Activated CD4-positive, alpha-beta T cell treated with anti-CD3 and anti-CD28 coated beads for 36 hours (primary cell): ENCODE data around the gene YWHAE. TPM values are rescaled to one million over a fixed set of nuclear protein-coding genes. Genes with fewer than 3 reads are reported as not detected.
A peak's percentile ranks its signal among the peaks of the same experiment; 100 is the strongest.
"Not testable (repeated sequence)": the region's sequence is repeated elsewhere in the genome, so short reads cannot be mapped to it uniquely, and the experiment has no call there.

Source experiments
- ATAC-seq: fragments of 200-7000 bp; cut with Tn5 transposase; one replicate; pipeline ENCODE4 v1.10.0; 2021; ENCODE audit warnings: mild to moderate bottlenecking, moderate library complexity
- CTCF ChIA-PET: fragments of 350-600 bp; sonication (Branson Sonifier 250); formaldehyde crosslinking; loops from one replicate; lab custom pipeline; 2021; ENCODE audit warnings: antibody characterized with exemption; lab: Charles Lee
- POLR2A ChIA-PET: fragments of 350-600 bp; sonication (Branson Sonifier 250); formaldehyde crosslinking; loops from one replicate; lab custom pipeline; 2021; ENCODE audit warnings: antibody characterized with exemption, inconsistent platforms; lab: Charles Lee
- DNase-seq: peaks from one replicate; pipeline ENCODE4 v3.0.0-alpha.2; 2020
- H3K27ac Mint-ChIP-seq: one replicate; pipeline ENCODE4 v1.8.0; 2021; ENCODE audit warnings: mixed read lengths
- H3K27me3 Mint-ChIP-seq: one replicate; pipeline ENCODE4 v1.8.0; 2021; ENCODE audit warnings: mixed read lengths
- H3K36me3 Mint-ChIP-seq: one replicate; pipeline ENCODE4 v1.8.0; 2021; ENCODE audit warnings: low read depth, mixed read lengths
- H3K4me1 Mint-ChIP-seq: one replicate; pipeline ENCODE4 v1.8.0; 2021; ENCODE audit warnings: mixed read lengths
- H3K4me3 Mint-ChIP-seq: one replicate; pipeline ENCODE4 v1.8.0; 2021; ENCODE audit warnings: mild to moderate bottlenecking, moderate library complexity, mixed read lengths
- H3K9me3 Mint-ChIP-seq: one replicate; pipeline ENCODE4 v1.8.0; 2021; ENCODE audit warnings: low read depth, mixed read lengths
- intact Hi-C, 2 experiments: fragments of 100-400 bp; cut with DNase I in 1 of 2; cut with micrococcal nuclease in 1 of 2; formaldehyde crosslinking; loops; one replicate each; pipeline versions ENCODE4 v1.14.2 to v1.15.1; 2022 to 2024; cut with DNase I, micrococcal nuclease
- total RNA-seq, 2 experiments: library from RNA; stranded (reverse); gene quantifications; one replicate each; pipeline ENCODE4 v1.2.3, GENCODE V29; 2021

The YWHAE gene
- total RNA-seq: 100 to 1,000 TPM; 520 to 553 TPM

DNA sequence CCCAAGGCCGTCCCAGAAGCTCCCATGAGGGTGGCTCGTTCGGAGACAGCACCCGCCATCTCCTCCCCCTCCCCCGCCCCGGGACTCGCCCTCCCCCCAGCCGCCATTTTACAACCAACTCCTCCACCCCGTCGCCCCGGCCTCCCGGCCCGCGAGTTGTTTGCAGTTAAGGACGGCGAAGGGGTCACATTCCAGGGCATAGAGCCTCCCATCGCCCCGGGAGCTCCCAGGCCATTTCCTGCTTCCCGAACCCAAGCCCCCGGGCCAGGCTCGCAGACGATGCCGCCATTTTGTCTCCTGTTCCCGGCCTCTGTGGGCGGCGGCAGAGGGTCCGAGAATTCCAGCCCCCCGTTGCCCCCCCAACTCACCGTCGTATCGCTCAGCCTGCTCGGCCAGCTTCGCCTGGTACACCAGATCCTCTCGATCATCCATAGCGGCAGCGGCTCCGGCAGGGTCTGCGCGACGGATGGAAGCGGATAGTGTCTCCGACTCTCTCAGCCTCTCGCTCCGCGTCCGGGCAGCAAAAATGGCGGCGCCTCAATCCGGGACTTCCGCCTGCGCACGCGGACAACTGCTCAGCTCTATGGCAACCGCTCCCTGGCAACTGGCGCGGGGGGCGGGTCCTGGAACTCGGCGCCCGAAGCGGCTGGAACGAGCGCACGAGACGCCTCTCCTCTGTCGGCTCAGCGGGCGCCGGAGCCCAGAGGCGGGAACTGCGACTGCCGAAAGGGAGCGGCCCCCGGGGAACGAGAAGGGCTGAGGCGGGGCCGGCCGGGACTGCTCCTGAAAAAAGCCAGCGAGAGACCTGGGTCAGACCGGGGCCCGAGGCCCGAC, at the start of gene YWHAE:
Gene YWHAE, minus strand, starts transcription at position 544 of the 834 bp plus-strand sequence. Its CDS starts 112 bp downstream, at position 432.
- intact Hi-C loops: loop anchor here (1.0 to 5.0 kb wide), 14 partner anchors 19 to 429 kb away; partner anchors contain the start of genes CRK (in 1 of the 2), INPP5K (in 1 of the 2), PITPNA (in 1 of the 2) and RILP (in 1 of the 2)
- Mint-ChIP-seq H3K36me3 (peaks cover 39% of the 10 kb centered on the region), H3K27ac (peak within 1 kb of the TSS; percentile 100), H3K9me3 (no peaks in the 10 kb centered on the region), H3K27me3 (no peaks in the 10 kb centered on the region), H3K4me1 (peaks cover 27% of the 10 kb centered on the region), H3K4me3 (peak within 1 kb of the TSS; percentile 100)
- ATAC-seq (peak; percentile 95), DNase-seq (peak; percentile 99)
- CTCF ChIA-PET: interaction anchor here (0.6 to 1.8 kb wide), 2 partner anchors 34 to 661 kb away, joined by 3 to 9 read pairs; no protein-coding TSS in a partner anchor
- POLR2A ChIA-PET: interaction anchor here (0.5 to 1.4 kb wide), 5 partner anchors 9 to 228 kb away, joined by 3 to 7 read pairs (median 5); no protein-coding TSS in a partner anchor

- no peaks in the 10 kb centered on the region for H3K9me3 Mint-ChIP-seq
- no peaks in the 10 kb centered on the region for H3K27me3 Mint-ChIP-seq
- no peak for DNase-seq
- intact Hi-C loops: no loop called here
- POLR2A ChIA-PET: no interaction called here
- CTCF ChIA-PET: no interaction called here
- H3K27ac Mint-ChIP-seq: no peak overlapping the region
- peaks cover 55% of the 10 kb centered on the region for H3K4me1 Mint-ChIP-seq
- H3K4me3 Mint-ChIP-seq: no peak overlapping the region
- peaks cover 19% of the 10 kb centered on the region for H3K36me3 Mint-ChIP-seq
- ATAC-seq: no peak
Observed at GRCh38 chr17:1449412-1449967, 49.5 kb upstream of the YWHAE start.

DNA sequence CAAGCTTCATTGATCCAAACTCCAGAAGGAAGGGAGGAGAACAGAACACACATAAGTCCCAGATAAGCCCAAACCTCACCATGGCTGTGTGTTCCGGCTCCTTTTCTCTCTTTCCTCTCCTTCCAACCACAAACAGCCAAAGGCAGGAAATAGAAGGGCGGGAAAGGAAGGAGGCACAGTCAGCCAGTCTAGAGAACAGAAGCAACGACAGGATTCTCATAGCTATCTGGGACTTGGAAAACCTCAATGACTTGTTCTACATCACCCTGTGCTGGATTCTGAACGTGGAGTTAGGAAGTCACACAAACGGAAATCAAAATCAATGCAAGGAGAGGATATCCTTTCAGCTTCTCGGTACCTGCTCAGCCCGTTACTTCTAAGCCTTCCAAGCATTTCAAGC, 47.0 kb upstream of the YWHAE start:
- ChIA-PET POLR2A (interaction anchor here (0.7 kb wide), 1 partner anchor 69 kb away, joined by 3 read pairs; the partner anchor contains the start of gene INPP5K), CTCF (interaction anchor here (0.7 to 1.0 kb wide), 2 partner anchors 62 to 188 kb away, joined by 3 read pairs; no protein-coding TSS in a partner anchor)
- Mint-ChIP-seq H3K4me1 (peaks cover 37% of the 10 kb centered on the region), H3K36me3 (peaks cover 2% of the 10 kb centered on the region), H3K27ac (no peak overlapping the region), H3K4me3 (peak overlapping the region; percentile 8), H3K9me3 (no peaks in the 10 kb centered on the region), H3K27me3 (no peaks in the 10 kb centered on the region)
- intact Hi-C loops: no loop called here
- ATAC-seq (no peak), DNase-seq (no peak)

GRCh38 chr17:1446201-1446600, 46.2 kb upstream of the YWHAE start:
- intact Hi-C loops: no loop called here
- ChIA-PET CTCF (no interaction called here), POLR2A (interaction anchor here (0.8 kb wide), 1 partner anchor 81 kb away, joined by 4 read pairs; no protein-coding TSS in a partner anchor)
- DNase-seq (no peak), ATAC-seq (no peak)
- no peaks in the 10 kb centered on the region for H3K27me3 Mint-ChIP-seq
- H3K27ac Mint-ChIP-seq: peak overlapping the region; percentile 6
- no peaks in the 10 kb centered on the region for H3K9me3 Mint-ChIP-seq
- H3K4me1 Mint-ChIP-seq: peaks cover 31% of the 10 kb centered on the region
- peaks cover 2% of the 10 kb centered on the region for H3K36me3 Mint-ChIP-seq
- no peak overlapping the region for H3K4me3 Mint-ChIP-seq

GRCh38 chr17:1445695-1446094, 45.7 kb upstream of the YWHAE start:
- ChIA-PET CTCF (interaction anchor here (0.7 kb wide), 1 partner anchor 69 kb away, joined by 3 read pairs; no protein-coding TSS in a partner anchor), POLR2A (interaction anchor here (0.8 kb wide), 1 partner anchor 80 kb away, joined by 4 read pairs; no protein-coding TSS in a partner anchor)
- H3K9me3 Mint-ChIP-seq, H3K4me3 Mint-ChIP-seq, ATAC-seq, H3K27me3 Mint-ChIP-seq, intact Hi-C loops, H3K36me3 Mint-ChIP-seq, DNase-seq, H3K27ac Mint-ChIP-seq: not testable (repeated sequence)
- peaks cover 31% of the 10 kb centered on the region for H3K4me1 Mint-ChIP-seq

DNA sequence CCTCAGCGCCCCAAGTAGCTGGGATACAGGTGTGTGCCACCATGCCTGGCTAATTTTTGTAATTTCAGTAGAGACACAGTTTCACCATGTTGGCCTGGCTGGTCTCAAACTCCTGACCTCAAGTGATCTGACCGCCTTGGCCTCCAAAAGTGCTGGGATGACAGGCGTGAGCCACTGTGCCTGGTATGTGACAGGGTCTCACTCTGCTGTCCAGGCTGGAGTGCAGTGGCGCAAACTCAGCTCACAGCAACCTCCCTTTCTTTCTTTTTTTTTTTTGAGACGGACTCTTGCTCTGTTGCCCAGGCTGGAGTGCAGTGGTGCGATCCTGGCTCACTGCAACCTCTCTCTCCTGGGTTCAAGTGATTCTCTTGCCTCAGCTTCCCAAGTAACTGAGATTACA, 42.7 kb upstream of the YWHAE start:
- H3K9me3 Mint-ChIP-seq, H3K27ac Mint-ChIP-seq, H3K27me3 Mint-ChIP-seq, intact Hi-C loops, H3K36me3 Mint-ChIP-seq, ATAC-seq, CTCF ChIA-PET, DNase-seq, H3K4me3 Mint-ChIP-seq: not testable (repeated sequence)
- POLR2A ChIA-PET: interaction anchor here (0.7 kb wide), 1 partner anchor 78 kb away, joined by 3 read pairs; no protein-coding TSS in a partner anchor
- H3K4me1 Mint-ChIP-seq: peaks cover 30% of the 10 kb centered on the region

GRCh38 chr17:1442187-1442586, 42.2 kb upstream of the YWHAE start:
- ATAC-seq (no peak), DNase-seq (no peak)
- Mint-ChIP-seq H3K4me1 (peaks cover 24% of the 10 kb centered on the region), H3K36me3 (peaks cover 3% of the 10 kb centered on the region), H3K27me3 (no peaks in the 10 kb centered on the region), H3K4me3 (no peak overlapping the region), H3K27ac (no peak overlapping the region), H3K9me3 (no peaks in the 10 kb centered on the region)
- CTCF ChIA-PET: interaction anchor here (0.7 kb wide), 1 partner anchor 34 kb away, joined by 3 read pairs; no protein-coding TSS in a partner anchor
- intact Hi-C loops: no loop called here
- POLR2A ChIA-PET: no interaction called here

DNA sequence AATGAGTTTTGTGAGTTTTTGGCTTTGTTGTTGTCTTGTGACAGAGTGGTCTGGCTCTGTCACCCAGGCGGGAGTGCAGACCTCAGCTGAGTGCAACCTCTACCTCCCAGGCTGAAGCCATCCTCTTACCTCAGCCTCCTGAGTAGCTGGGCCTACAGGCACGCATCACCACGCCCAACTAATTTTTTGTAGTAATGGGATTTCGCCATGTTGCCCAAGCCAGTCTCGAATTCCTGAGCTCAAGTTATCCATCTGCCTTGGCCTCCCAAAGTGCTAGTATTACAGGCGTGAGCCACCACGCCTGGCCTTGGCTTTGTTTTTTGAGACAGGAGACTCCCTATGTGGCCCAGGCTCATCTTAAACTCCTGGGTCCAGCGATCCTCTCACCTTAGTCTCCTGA, 40.9 kb upstream of the YWHAE start:
- Mint-ChIP-seq H3K9me3 (no peaks in the 10 kb centered on the region), H3K4me1 (peaks cover 14% of the 10 kb centered on the region), H3K36me3 (peaks cover 7% of the 10 kb centered on the region), H3K27me3 (no peaks in the 10 kb centered on the region), H3K4me3 (no peak overlapping the region), H3K27ac (no peak overlapping the region)
- CTCF ChIA-PET: interaction anchor here (0.8 to 1.4 kb wide), 2 partner anchors 43 to 76 kb away, joined by 4 to 5 read pairs; no protein-coding TSS in a partner anchor
- POLR2A ChIA-PET: no interaction called here
- ATAC-seq (no peak), DNase-seq (no peak)
- intact Hi-C loops: no loop called here

DNA sequence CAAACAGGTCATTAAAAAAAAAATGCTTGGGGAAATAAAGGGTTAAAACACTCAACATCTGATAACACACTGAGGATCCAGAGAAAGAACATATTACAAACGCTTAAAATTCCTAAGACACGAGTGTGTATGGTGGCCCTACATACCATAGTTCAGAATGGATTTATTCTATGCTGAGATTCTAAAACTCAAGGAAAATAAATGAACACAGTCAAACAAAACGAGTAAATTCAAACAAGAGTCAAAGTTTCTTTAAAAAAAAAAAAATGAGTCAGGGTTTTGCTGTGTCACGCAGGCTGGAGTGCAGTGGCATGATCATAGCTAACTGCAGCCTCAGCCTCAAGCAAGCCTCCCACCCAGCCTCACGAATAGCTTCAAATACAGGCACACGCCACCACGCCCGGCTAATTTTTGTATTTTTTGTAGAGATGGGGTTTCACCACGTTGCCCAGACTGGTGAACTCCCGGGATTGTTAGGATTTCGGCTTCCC, 38.6 kb upstream of the YWHAE start:
- no peak overlapping the region for H3K27ac Mint-ChIP-seq
- DNase-seq (no peak), ATAC-seq (no peak)
- H3K9me3 Mint-ChIP-seq: no peaks in the 10 kb centered on the region
- H3K4me3 Mint-ChIP-seq: no peak overlapping the region
- peaks cover 12% of the 10 kb centered on the region for H3K36me3 Mint-ChIP-seq
- intact Hi-C loops: no loop called here
- POLR2A ChIA-PET: interaction anchor here (0.7 kb wide), 1 partner anchor 45 kb away, joined by 3 read pairs; no protein-coding TSS in a partner anchor
- CTCF ChIA-PET: interaction anchor here (0.6 to 2.1 kb wide), 3 partner anchors 18 to 78 kb away, joined by 3 to 6 read pairs (median 3); partner anchors contain the start of gene INPP5K
- H3K27me3 Mint-ChIP-seq: no peaks in the 10 kb centered on the region
- H3K4me1 Mint-ChIP-seq: peaks cover 14% of the 10 kb centered on the region

DNA sequence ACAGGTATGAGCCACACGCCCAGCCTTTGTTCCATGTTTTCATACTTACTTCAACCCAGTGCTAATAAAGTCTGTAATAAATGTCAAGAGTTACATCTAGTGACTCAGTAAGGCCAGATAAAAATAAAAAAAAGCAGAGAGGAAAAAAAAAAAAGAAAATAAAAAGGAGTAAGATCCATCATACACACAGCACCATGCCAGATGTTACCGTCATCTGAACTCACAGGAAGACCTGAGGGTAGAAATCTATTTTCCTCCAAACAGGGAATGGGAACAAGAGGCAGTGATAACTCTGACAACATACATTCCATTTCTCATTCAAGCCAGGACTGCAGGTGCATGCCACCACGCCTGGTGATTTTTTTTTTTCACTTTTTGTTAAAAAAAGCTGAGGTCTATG, 35.3 kb upstream of the YWHAE start:
- Mint-ChIP-seq H3K36me3 (peaks cover 25% of the 10 kb centered on the region), H3K4me3 (no peak overlapping the region), H3K27me3 (no peaks in the 10 kb centered on the region), H3K4me1 (peaks cover 29% of the 10 kb centered on the region), H3K27ac (no peak overlapping the region), H3K9me3 (no peaks in the 10 kb centered on the region)
- ATAC-seq (no peak), DNase-seq (no peak)
- POLR2A ChIA-PET: no interaction called here
- CTCF ChIA-PET: interaction anchor here (1.1 to 1.2 kb wide), 2 partner anchors 12 to 18 kb away, joined by 3 read pairs; no protein-coding TSS in a partner anchor
- intact Hi-C loops: no loop called here

DNA sequence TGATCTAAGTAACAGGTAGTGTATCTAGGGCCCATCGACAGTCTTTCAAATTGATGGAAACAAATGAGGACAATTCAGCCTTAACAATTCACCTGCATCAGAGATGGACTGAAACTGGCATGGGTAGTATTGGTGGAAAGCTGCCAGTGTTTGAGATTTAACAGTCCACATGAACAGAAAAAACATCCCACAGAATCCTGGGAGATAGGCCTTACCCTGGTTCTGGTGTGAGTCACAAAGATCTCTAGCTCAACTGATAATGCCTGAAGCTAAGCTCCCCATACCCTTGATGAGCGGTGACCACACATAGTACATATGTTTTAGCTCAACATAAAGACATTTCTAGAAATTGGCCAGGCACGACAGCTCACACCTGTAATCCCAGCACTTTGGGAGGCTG, 34.1 kb upstream of the YWHAE start:
- DNase-seq: no peak
- intact Hi-C loops: no loop called here
- no peak for ATAC-seq
- POLR2A ChIA-PET: interaction anchor here (0.6 kb wide), 1 partner anchor 891 kb away, joined by 13 read pairs; no protein-coding TSS in a partner anchor
- Mint-ChIP-seq H3K4me1 (peaks cover 26% of the 10 kb centered on the region), H3K4me3 (no peak overlapping the region), H3K27me3 (no peaks in the 10 kb centered on the region), H3K9me3 (no peaks in the 10 kb centered on the region), H3K27ac (no peak overlapping the region), H3K36me3 (peaks cover 25% of the 10 kb centered on the region)
- CTCF ChIA-PET: interaction anchor here (0.6 to 1.1 kb wide), 3 partner anchors 19 to 196 kb away, joined by 3 to 5 read pairs (median 3); no protein-coding TSS in a partner anchor
